KOPT-K1 (cell line): Measurements from ENCODE around the gene ENPP6.

Experiments
- H3K27ac ChIP-seq: fragments of 200-600 bp; sonication (generic); 2 replicates; pipeline ENCODE4 v1.5.1; 2016; ENCODE audit warnings: antibody characterized with exemption, mild to moderate bottlenecking, low read depth, low read length; ENCODE audit not compliant: poor library complexity, severe bottlenecking
- H3K36me3 ChIP-seq: fragments of 200-600 bp; sonication (generic); 2 replicates; pipeline ENCODE4 v1.5.1; 2017; ENCODE audit warnings: antibody characterized with exemption, mild to moderate bottlenecking, low read length, moderate library complexity; ENCODE audit not compliant: insufficient read depth
- H3K9me3 ChIP-seq: fragments of 200-600 bp; sonication (generic); 2 replicates; pipeline ENCODE4 v1.5.1; 2017; ENCODE audit warnings: antibody characterized with exemption, low read length, mild to moderate bottlenecking; ENCODE audit not compliant: insufficient read depth, poor library complexity, severe bottlenecking

ENPP6 gene

GRCh38 chr4:184099535-184099966 is 118.1 kb downstream of the ENPP6 start:
- no peaks in the 10 kb centered on the region for H3K36me3 ChIP-seq
- no peak overlapping the region for H3K27ac ChIP-seq
- no peaks in the 10 kb centered on the region for H3K9me3 ChIP-seq

GRCh38 chr4:184099000-184099399 is 118.7 kb downstream of the ENPP6 start:
- Histone ChIP-seq H3K27ac (no peak overlapping the region), H3K9me3 (no peaks in the 10 kb centered on the region), H3K36me3 (no peaks in the 10 kb centered on the region)

- Histone ChIP-seq H3K9me3 (no peaks in the 10 kb centered on the region), H3K27ac (no peak overlapping the region), H3K36me3 (no peaks in the 10 kb centered on the region)
Measured at GRCh38 chr4:184097815-184098214, 119.9 kb downstream of the ENPP6 start.

GRCh38 chr4:184097241-184097605 is 120.5 kb downstream of the ENPP6 start:
- H3K9me3 ChIP-seq, result no peaks in the 10 kb centered on the region
- H3K27ac ChIP-seq, result no peak overlapping the region
- H3K36me3 ChIP-seq, result no peaks in the 10 kb centered on the region

GRCh38 chr4:184096561-184097240 is 121.0 kb downstream of the ENPP6 start:
- no peaks in the 10 kb centered on the region for H3K9me3 ChIP-seq
- H3K27ac ChIP-seq, result no peak overlapping the region
- no peaks in the 10 kb centered on the region for H3K36me3 ChIP-seq

GRCh38 chr4:184094532-184095159 is 123.0 kb downstream of the ENPP6 start:
- Histone ChIP-seq H3K9me3 (no peaks in the 10 kb centered on the region), H3K27ac (no peak overlapping the region), H3K36me3 (no peaks in the 10 kb centered on the region)

- Histone ChIP-seq H3K36me3 (no peaks in the 10 kb centered on the region), H3K9me3 (no peaks in the 10 kb centered on the region), H3K27ac (no peak overlapping the region)
Measured at GRCh38 chr4:184091986-184092385, 125.7 kb downstream of the ENPP6 start.

- Histone ChIP-seq H3K27ac (no peak overlapping the region), H3K36me3 (no peaks in the 10 kb centered on the region), H3K9me3 (no peaks in the 10 kb centered on the region)
Measured at GRCh38 chr4:184090571-184090970, 127.1 kb downstream of the ENPP6 start.

- Histone ChIP-seq H3K27ac (no peak overlapping the region), H3K36me3 (no peaks in the 10 kb centered on the region), H3K9me3 (no peaks in the 10 kb centered on the region)
Measured at GRCh38 chr4:184080674-184081073, 137.0 kb downstream of the ENPP6 start.

- peaks cover 9% of the 10 kb centered on the region for H3K9me3 ChIP-seq
- no peak overlapping the region for H3K27ac ChIP-seq
- no peaks in the 10 kb centered on the region for H3K36me3 ChIP-seq
Measured at GRCh38 chr4:184074677-184075388, 142.8 kb downstream of the ENPP6 start.

GRCh38 chr4:184067931-184068554 is 149.6 kb downstream of the ENPP6 start:
- Histone ChIP-seq H3K36me3 (no peaks in the 10 kb centered on the region), H3K9me3 (peaks cover 4% of the 10 kb centered on the region), H3K27ac (no peak overlapping the region)

- H3K27ac ChIP-seq, result no peak overlapping the region
- no peaks in the 10 kb centered on the region for H3K9me3 ChIP-seq
- no peaks in the 10 kb centered on the region for H3K36me3 ChIP-seq
Measured at GRCh38 chr4:184066584-184067300, 150.9 kb downstream of the ENPP6 start.

GRCh38 chr4:184064877-184065276 is 152.8 kb downstream of the ENPP6 start:
- Histone ChIP-seq H3K9me3 (no peaks in the 10 kb centered on the region), H3K27ac (no peak overlapping the region), H3K36me3 (no peaks in the 10 kb centered on the region)

- no peaks in the 10 kb centered on the region for H3K36me3 ChIP-seq
- no peaks in the 10 kb centered on the region for H3K9me3 ChIP-seq
- H3K27ac ChIP-seq, result no peak overlapping the region
Measured at GRCh38 chr4:184062769-184063168, 154.9 kb downstream of the ENPP6 start.

GRCh38 chr4:184061582-184061981 is 156.1 kb downstream of the ENPP6 start:
- no peak overlapping the region for H3K27ac ChIP-seq
- no peaks in the 10 kb centered on the region for H3K9me3 ChIP-seq
- H3K36me3 ChIP-seq, result no peaks in the 10 kb centered on the region
